Gastrocnemius medialis (tissue), 4 donors: ENCODE data around the gene CORO2B.

ENCODE experiments used
- CTCF ChIP-seq, 5 experiments: fragments of 450-650 bp in 3 of 5; fragments of 200-600 bp in 2 of 5; sonication (generic) in 2 of 5; IDR thresholded peaks in 4 of 5; conservative IDR thresholded peaks in 1 of 5; 1 replicate in 4 of 5; 2 replicates in 1 of 5; pipeline ENCODE4 v1.5.1; 2016 to 2019; ENCODE audit warnings: antibody characterized with exemption in 5 of 5, mild to moderate bottlenecking in 3 of 5, moderate library complexity in 3 of 5
- POLR2A ChIP-seq, 2 donors: fragments of 450-650 bp; IDR thresholded peaks; one replicate each; pipeline ENCODE4 v1.6.1; 2017; ENCODE audit warnings: antibody characterized with exemption in 2 of 2, mild to moderate bottlenecking in 2 of 2, moderate library complexity in 2 of 2

- TF ChIP-seq CTCF (IDR thresholded peaks at IDR 0.05 in 4 of 5, conservative IDR thresholded peaks at IDR 0.05 in 1 of 5): no peak
- TF ChIP-seq POLR2A (IDR thresholded peaks at IDR 0.05): no peak
Observed at GRCh38 chr15:68593828-68594532, 15.2 kb downstream of the CORO2B start.
